HG03280 (cell line): ENCODE measurements around the gene CPOX.
"Not testable (repeated sequence)": the region's sequence is repeated elsewhere in the genome, so short reads cannot be mapped to it uniquely, and the experiment has no call there.

ENCODE experiments used
- ATAC-seq: cut with Tn5 transposase; IDR thresholded peaks from one replicate; pipeline ENCODE4 v1.9.1; 2021; ENCODE audit warnings: mild to moderate bottlenecking, moderate library complexity; ENCODE audit not compliant: unreplicated experiment

CPOX gene

GRCh38 chr3:98564282-98565005, 29.0 kb downstream of the CPOX start:
- ATAC-seq, result peak; percentile 12

- peak; percentile 63 for ATAC-seq
Observed at GRCh38 chr3:98563661-98564281, 29.6 kb downstream of the CPOX start.

GRCh38 chr3:98561727-98562521, 31.5 kb downstream of the CPOX start:
- no peak for ATAC-seq

GRCh38 chr3:98560911-98561310, 32.5 kb downstream of the CPOX start:
- ATAC-seq, result no peak

GRCh38 chr3:98559769-98560168, 33.6 kb downstream of the CPOX start:
- ATAC-seq, result not testable (repeated sequence)

GRCh38 chr3:98558100-98558827, 35.1 kb downstream of the CPOX start:
- ATAC-seq, result no peak

GRCh38 chr3:98557324-98558010, 35.9 kb downstream of the CPOX start:
- ATAC-seq, result no peak

- peak; percentile 78 for ATAC-seq
Observed at GRCh38 chr3:98556164-98557130, 37.0 kb downstream of the CPOX start.

- no peak for ATAC-seq
Observed at GRCh38 chr3:98555025-98555379, 38.4 kb downstream of the CPOX start.

GRCh38 chr3:98554580-98554979, 38.8 kb downstream of the CPOX start:
- ATAC-seq, result no peak

- no peak for ATAC-seq
Observed at GRCh38 chr3:98553753-98554152, 39.7 kb downstream of the CPOX start.

- no peak for ATAC-seq
Observed at GRCh38 chr3:98553021-98553563, 40.3 kb downstream of the CPOX start.

GRCh38 chr3:98552232-98553020, 41.0 kb downstream of the CPOX start:
- ATAC-seq, result no peak

GRCh38 chr3:98551754-98552153, 41.7 kb downstream of the CPOX start:
- no peak for ATAC-seq

GRCh38 chr3:98551236-98551635, 42.2 kb downstream of the CPOX start:
- ATAC-seq, result no peak

GRCh38 chr3:98550833-98551232, 42.6 kb downstream of the CPOX start:
- no peak for ATAC-seq

- no peak for ATAC-seq
Observed at GRCh38 chr3:98548544-98548943, 44.9 kb downstream of the CPOX start.

- peak; percentile 44 for ATAC-seq
Observed at GRCh38 chr3:98545940-98546339, 47.5 kb downstream of the CPOX start.
